T-helper 2 cell (primary cell): ENCODE results near the gene ZNF3.

Source experiments
- DNase-seq, 5 experiments: peaks; one replicate each; pipeline versions ENCODE4 v3.0.0 to v3.0.0-alpha.2; 2012 to 2022

ZNF3 gene

GRCh38 chr7:100109521-100110163 lies 28.1 kb upstream of the ZNF3 start:
- DNase-seq, result no peak

GRCh38 chr7:100107890-100108289 lies 26.4 kb upstream of the ZNF3 start:
- DNase-seq, result no peak

- DNase-seq, result no peak
Observed at GRCh38 chr7:100107125-100107737, 25.7 kb upstream of the ZNF3 start.

GRCh38 chr7:100106633-100107032 lies 25.1 kb upstream of the ZNF3 start:
- DNase-seq, result no peak

- DNase-seq, result no peak
Observed at GRCh38 chr7:100105534-100105933, 24.0 kb upstream of the ZNF3 start.

- no peak for DNase-seq
Observed at GRCh38 chr7:100102950-100103840, 21.7 kb upstream of the ZNF3 start.

- peak; percentile 90 to 99 (median 94) for DNase-seq
Observed at GRCh38 chr7:100101016-100101862, 19.7 kb upstream of the ZNF3 start, which contains the start of the genes AP4M1 and MCM7. TSS of gene AP4M1 (plus strand) at chr7:100101643. CDS start at chr7:100101715, 72 bp downstream. TSS of gene MCM7 (minus strand) at chr7:100101397. CDS start at chr7:100101294, 103 bp downstream.

GRCh38 chr7:100100420-100101015 lies 19.0 kb upstream of the ZNF3 start:
- peak; percentile 75 to 97 (median 79) for DNase-seq

- DNase-seq, result no peak
Observed at GRCh38 chr7:100099452-100099851, 17.9 kb upstream of the ZNF3 start.

- no peak for DNase-seq
Observed at GRCh38 chr7:100098913-100099312, 17.4 kb upstream of the ZNF3 start.

- DNase-seq, result no peak
Observed at GRCh38 chr7:100095704-100096103, 14.2 kb upstream of the ZNF3 start.

GRCh38 chr7:100095289-100095688 lies 13.8 kb upstream of the ZNF3 start:
- DNase-seq, result no peak

- DNase-seq, result no peak
Observed at GRCh38 chr7:100093925-100094486, 12.5 kb upstream of the ZNF3 start.

GRCh38 chr7:100093498-100093897 lies 12.0 kb upstream of the ZNF3 start:
- DNase-seq, result no peak

- no peak for DNase-seq
Observed at GRCh38 chr7:100093054-100093453, 11.5 kb upstream of the ZNF3 start.

- no peak for DNase-seq
Observed at GRCh38 chr7:100091411-100092181, 10.1 kb upstream of the ZNF3 start.

- DNase-seq, result no peak
Observed at GRCh38 chr7:100090527-100091410, 9.2 kb upstream of the ZNF3 start.

- DNase-seq, result no peak
Observed at GRCh38 chr7:100089458-100090196, 8.1 kb upstream of the ZNF3 start.
